RCC 7860 (cell line): Measurements from ENCODE around the gene BCL2L13.
"Not testable (repeated sequence)": the region's sequence is repeated elsewhere in the genome, so short reads cannot be mapped to it uniquely, and the experiment has no call there.

ENCODE experiments used
- DNase-seq: peaks from one replicate; pipeline ENCODE4 v3.0.0-alpha.2; 2015; ENCODE audit warnings: low spot score
- FAIRE-seq: peaks from 2 replicates; lab custom pipeline; 2012; peaks lifted over from hg19 to GRCh38; lab: Jason Lieb, UNC

Gene BCL2L13

GRCh38 chr22:17751596-17751995 lies 113.0 kb downstream of the BCL2L13 start:
- FAIRE-seq = no peak
- no peak for DNase-seq

GRCh38 chr22:17753401-17753989 lies 114.9 kb downstream of the BCL2L13 start:
- peak; percentile 12 for DNase-seq
- no peak for FAIRE-seq

GRCh38 chr22:17754233-17754925 lies 115.8 kb downstream of the BCL2L13 start:
- no peak for DNase-seq
- FAIRE-seq = no peak

- FAIRE-seq (no peak), DNase-seq (no peak)
Observed at GRCh38 chr22:17761138-17761488, 122.6 kb downstream of the BCL2L13 start.

GRCh38 chr22:17763442-17763841 lies 124.9 kb downstream of the BCL2L13 start:
- DNase-seq, FAIRE-seq: not testable (repeated sequence)

- DNase-seq = no peak
- FAIRE-seq = no peak
Observed at GRCh38 chr22:17764036-17764435, 125.5 kb downstream of the BCL2L13 start.

- not testable (repeated sequence) for FAIRE-seq, DNase-seq
Observed at GRCh38 chr22:17764852-17765251, 126.3 kb downstream of the BCL2L13 start.

GRCh38 chr22:17767233-17768065 lies 128.9 kb downstream of the BCL2L13 start:
- no peak for DNase-seq
- no peak for FAIRE-seq

GRCh38 chr22:17769013-17769715 lies 130.6 kb downstream of the BCL2L13 start:
- DNase-seq (no peak), FAIRE-seq (no peak)

- DNase-seq = no peak
- FAIRE-seq = no peak
Observed at GRCh38 chr22:17769716-17770082, 131.1 kb downstream of the BCL2L13 start.

- no peak for FAIRE-seq
- DNase-seq = no peak
Observed at GRCh38 chr22:17770180-17771077, 131.9 kb downstream of the BCL2L13 start.

GRCh38 chr22:17772249-17772957 lies 133.8 kb downstream of the BCL2L13 start:
- DNase-seq (peak; percentile 62), FAIRE-seq (no peak)

- peak; percentile 48 for DNase-seq
- no peak for FAIRE-seq
Observed at GRCh38 chr22:17772958-17773605, 134.5 kb downstream of the BCL2L13 start.

- peak; percentile 27 for DNase-seq
- no peak for FAIRE-seq
Observed at GRCh38 chr22:17773606-17774205, 135.1 kb downstream of the BCL2L13 start.

GRCh38 chr22:17774206-17774925 lies 135.8 kb downstream of the BCL2L13 start, which contains the start of gene BID:
Gene BID (minus strand): TSS chr22:17774469. CDS start chr22:17750116, 24,353 bp downstream.
- DNase-seq (no peak), FAIRE-seq (no peak)

GRCh38 chr22:17774926-17775685 lies 136.5 kb downstream of the BCL2L13 start:
- FAIRE-seq = no peak

GRCh38 chr22:17775781-17776465 lies 137.4 kb downstream of the BCL2L13 start:
- DNase-seq = no peak
- no peak for FAIRE-seq

More at GRCh38 chr22:17774926-17775685, 136.5 kb downstream of the BCL2L13 start:
- DNase-seq = no peak
